SHP77 (cell line): Measurements from ENCODE around the gene WDR62.

ENCODE experiments used
- DNase-seq, 2 experiments: peaks; one replicate each; lab custom pipeline; 2025; lab: John Stamatoyannopoulos, UW

The WDR62 gene

GRCh38 chr19:36079389-36079945, 24.8 kb downstream of the WDR62 start:
- no peak for DNase-seq

- no peak for DNase-seq
Measured at GRCh38 chr19:36081385-36081784, 26.7 kb downstream of the WDR62 start.

GRCh38 chr19:36081894-36082293, 27.2 kb downstream of the WDR62 start:
- no peak for DNase-seq

GRCh38 chr19:36082916-36083315, 28.2 kb downstream of the WDR62 start:
- DNase-seq = no peak

- no peak for DNase-seq
Measured at GRCh38 chr19:36084231-36085009, 29.7 kb downstream of the WDR62 start.

GRCh38 chr19:36086326-36086725, 31.6 kb downstream of the WDR62 start:
- no peak for DNase-seq

- DNase-seq = no peak
Measured at GRCh38 chr19:36089847-36090246, 35.1 kb downstream of the WDR62 start.

- DNase-seq = no peak
Measured at GRCh38 chr19:36090910-36091695, 36.4 kb downstream of the WDR62 start.

GRCh38 chr19:36092566-36092965, 37.9 kb downstream of the WDR62 start:
- no peak for DNase-seq

GRCh38 chr19:36093146-36093662, 38.5 kb downstream of the WDR62 start:
- DNase-seq = no peak

GRCh38 chr19:36093687-36094086, 39.0 kb downstream of the WDR62 start:
- no peak for DNase-seq

GRCh38 chr19:36097036-36097435, 42.3 kb downstream of the WDR62 start:
- no peak for DNase-seq

GRCh38 chr19:36099166-36099785, 44.6 kb downstream of the WDR62 start:
- no peak for DNase-seq

GRCh38 chr19:36100476-36100875, 45.8 kb downstream of the WDR62 start:
- no peak for DNase-seq

- no peak for DNase-seq
Measured at GRCh38 chr19:36101550-36102327, 47.0 kb downstream of the WDR62 start.

GRCh38 chr19:36103040-36103626, 48.4 kb downstream of the WDR62 start:
- DNase-seq = no peak

GRCh38 chr19:36103842-36104552, 49.3 kb downstream of the WDR62 start:
- DNase-seq = no peak

- no peak for DNase-seq
Measured at GRCh38 chr19:36106441-36106840, 51.7 kb downstream of the WDR62 start.

GRCh38 chr19:36106991-36107390, 52.3 kb downstream of the WDR62 start:
- DNase-seq = no peak

- DNase-seq = no peak
Measured at GRCh38 chr19:36108684-36109083, 54.0 kb downstream of the WDR62 start.
